Right lung (tissue), 10 donors: Measurements from ENCODE around the gene CLDN24. TPM values are rescaled to one million over a fixed set of nuclear protein-coding genes. Genes with fewer than 3 reads are reported as not detected.

Experiments
- DNase-seq, 2 donors: peaks; one replicate each; pipeline ENCODE4 v3.0.0-alpha.2; 2013
- long read RNA-seq, 8 donors: transcript quantifications; one replicate each; lab custom pipeline, GENCODE V29; 2026
- polyA plus RNA-seq, 5 donors: library from polyadenylated mRNA; unstranded; fragments of 120-200 nt; gene quantifications; one replicate each; pipeline versions ENCODE4 v1.2.1 to v1.2.3, GENCODE V29; 2013; ENCODE audit warnings: inconsistent platforms in 1 of 5, low replicate concordance in 1 of 5; ENCODE audit not compliant: insufficient read length in 5 of 5, insufficient read depth in 1 of 5

Gene CLDN24
- polyA plus RNA-seq: under 1 TPM in 1 of 5 donors, not detected in 4; 0.33 TPM
- long read RNA-seq, donor 1: 0 reads
- long read RNA-seq, donor 2: 0 reads
- long read RNA-seq, donor 3: 0 reads
- long read RNA-seq, donor 4: 0 reads
- long read RNA-seq, donor 5: 0 reads
- long read RNA-seq, donor 6: 0 reads
- long read RNA-seq, donor 7: 0 reads
- long read RNA-seq, donor 8: 0 reads

- no peak for DNase-seq
These were observed at the start of gene CLDN24 for GRCh38 chr4:183322326-183322725. CLDN24 (minus strand) TSS chr4:183322426; CDS start chr4:183322426, 0 bp downstream.

- no peak for DNase-seq
These were observed 48.6 kb upstream of the CLDN24 start for GRCh38 chr4:183370786-183371185.

DNA sequence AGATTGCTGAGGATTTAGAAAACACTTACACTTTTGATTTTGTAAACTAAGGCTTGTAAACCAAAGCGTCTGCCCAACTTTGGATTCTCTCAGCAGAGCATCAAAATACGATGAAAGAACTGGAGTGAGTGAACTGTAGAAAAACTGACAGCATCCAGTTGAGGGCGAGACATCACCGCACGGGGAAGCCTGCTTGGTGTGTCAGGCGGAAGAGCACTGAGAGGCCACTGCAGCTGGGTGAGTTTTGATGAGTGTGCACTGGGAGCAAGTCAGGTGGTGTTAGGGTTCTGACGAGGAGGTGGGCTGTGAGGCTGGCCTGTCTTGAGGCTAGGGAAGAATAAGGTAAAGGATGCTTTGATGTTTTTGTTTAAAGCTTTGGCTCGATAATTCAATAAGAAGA lies 46.8 kb upstream of the CLDN24 start:
- no peak for DNase-seq

- DNase-seq: no peak
These were observed 44.1 kb upstream of the CLDN24 start for GRCh38 chr4:183366206-183366835.

- no peak for DNase-seq
These were observed 41.8 kb upstream of the CLDN24 start for GRCh38 chr4:183364025-183364424.

DNA sequence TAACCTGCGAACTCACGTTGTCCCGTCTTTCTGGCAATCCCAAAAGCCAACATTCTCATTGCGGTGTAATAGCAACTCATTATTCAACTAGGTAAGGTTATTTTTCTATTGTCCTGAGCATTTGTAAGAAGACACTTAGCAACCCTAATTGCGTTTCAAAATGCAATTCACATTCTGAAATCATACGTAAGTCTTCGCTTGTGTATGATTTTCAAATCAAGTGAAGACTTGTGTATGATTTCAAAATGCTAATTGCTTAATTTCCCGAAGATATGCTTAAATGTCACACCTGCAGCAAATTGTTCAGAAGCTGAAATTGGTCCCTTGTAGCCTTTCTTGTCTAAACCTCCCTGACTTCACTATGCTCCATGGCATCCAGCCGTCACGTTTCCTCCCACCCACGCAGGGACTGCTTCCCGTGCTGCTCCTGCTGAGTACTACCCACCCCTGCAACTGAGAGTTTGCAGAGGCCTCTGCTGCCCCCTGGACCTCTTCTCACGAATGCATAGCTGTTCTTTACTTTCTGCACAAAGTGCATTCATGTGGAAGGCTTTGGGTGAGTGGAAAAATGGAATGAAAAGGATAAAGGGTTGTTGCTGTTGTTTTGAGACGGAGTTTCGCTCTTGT lies 40.8 kb upstream of the CLDN24 start:
- DNase-seq: no peak

GRCh38 chr4:183362036-183362435 lies 39.8 kb upstream of the CLDN24 start:
- DNase-seq: no peak

DNA sequence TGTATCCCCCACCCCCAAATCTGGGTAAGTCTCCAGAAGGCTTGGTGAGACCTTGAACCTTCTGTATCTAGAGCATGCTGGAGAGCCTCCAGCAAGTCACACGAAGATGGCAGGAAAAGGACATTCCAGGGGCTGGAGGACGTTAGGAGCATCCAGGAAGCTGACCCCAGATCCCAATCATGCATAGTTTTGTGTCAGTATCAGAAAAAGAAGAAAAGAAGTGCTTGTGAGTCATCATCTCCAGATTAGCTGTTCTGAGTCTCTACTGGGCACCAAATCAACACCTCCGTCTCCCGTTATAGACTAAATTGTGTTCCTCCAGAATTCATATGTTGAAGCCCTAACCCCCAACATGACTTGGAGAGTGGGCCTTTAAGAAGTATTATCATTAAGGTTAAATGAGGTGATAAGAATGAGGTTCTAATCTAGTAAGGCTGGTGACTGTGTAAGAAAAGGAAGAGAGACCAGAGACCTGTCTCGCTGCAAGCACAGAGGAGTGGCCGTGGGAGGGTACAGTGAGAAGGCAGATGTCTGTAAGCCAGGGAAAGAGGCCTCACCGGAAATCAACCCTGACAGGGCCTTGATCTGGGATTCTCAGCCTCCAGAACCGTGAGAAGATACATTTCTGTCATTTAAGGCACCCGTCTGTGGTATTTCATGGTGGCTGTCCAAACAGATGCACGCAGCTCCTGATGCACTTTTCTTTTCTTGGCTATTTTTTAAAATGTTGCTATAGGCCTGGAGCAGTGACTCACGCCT lies 38.1 kb upstream of the CLDN24 start:
- no peak for DNase-seq

DNA sequence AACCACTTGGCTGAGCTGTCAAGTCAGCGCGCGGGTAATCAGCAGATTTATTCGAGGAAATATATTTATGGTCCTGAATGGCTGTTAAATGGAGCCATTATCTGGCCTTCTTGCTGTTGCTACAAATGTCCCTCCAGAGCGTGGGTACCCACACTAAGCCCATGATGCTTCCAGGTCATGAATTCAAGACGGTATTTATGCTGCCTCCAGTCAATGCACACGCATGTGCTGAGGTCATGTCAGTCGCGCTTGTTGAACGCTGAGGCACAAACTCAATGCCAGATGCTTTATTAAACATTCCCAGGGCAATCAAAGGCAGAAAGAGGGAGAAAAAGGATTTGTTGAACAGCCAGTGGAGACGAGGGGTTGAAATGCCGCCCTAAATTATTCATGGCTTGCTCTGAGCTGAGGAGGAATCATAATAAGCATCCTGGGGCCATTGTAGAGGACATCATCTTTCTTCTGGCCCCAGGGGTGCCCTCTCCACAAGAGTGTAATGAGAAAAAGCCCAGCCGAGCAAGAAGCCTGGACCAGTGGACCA lies 36.1 kb upstream of the CLDN24 start:
- no peak for DNase-seq

GRCh38 chr4:183356931-183357675 lies 34.9 kb upstream of the CLDN24 start:
- DNase-seq: no peak

DNA sequence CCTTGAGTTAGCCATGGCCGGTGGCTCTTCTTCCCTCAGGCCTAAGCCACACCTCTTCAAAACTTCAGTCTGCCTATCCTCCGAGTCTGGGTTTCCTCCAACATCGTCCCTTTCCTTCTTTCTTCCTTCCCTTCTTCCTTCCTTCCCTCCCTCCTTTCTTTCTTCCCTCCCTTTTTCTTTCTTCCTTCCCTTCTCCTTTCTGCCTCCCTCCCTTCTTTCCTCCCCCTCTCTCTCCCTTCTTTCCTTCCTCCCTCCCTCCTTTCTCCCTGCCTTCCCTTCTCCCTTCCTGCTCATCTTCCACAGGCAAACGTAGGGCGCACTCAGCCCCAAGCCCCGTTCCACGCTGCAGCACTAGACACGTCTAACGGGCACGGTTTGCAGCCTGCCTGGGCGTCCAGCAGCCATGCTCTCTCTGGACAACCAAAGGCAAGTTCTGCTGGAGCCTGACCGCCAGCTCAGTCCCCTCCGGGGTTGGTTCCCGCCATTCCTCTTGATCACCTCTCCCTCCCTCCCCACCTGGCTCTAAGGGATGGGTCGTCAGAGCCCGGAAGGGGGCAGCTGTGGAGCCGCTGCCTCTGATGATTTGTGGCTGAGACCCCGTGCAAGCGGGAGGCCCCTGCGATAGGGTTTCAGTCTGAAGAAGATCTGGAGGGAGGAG lies 34.1 kb upstream of the CLDN24 start:
- no peak for DNase-seq

DNA sequence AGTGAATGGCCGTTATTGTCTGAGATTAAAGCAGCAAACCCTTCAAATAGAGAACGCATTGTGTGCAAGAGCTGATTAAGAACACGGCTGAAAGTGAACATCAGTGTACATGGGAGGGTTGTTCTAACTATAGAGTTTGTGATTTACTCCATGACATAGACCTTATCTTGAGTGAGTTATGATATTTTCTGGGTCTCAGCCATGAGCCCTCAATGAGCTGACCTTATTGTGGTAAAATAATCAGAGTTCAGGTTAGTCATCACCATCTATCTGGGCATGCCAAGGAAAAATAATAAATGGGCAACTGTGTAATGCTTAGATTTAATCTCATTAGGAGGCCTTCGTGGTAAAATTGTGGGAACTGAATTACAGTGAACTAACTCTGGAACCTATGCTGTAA lies 33.2 kb upstream of the CLDN24 start:
- DNase-seq: no peak

DNA sequence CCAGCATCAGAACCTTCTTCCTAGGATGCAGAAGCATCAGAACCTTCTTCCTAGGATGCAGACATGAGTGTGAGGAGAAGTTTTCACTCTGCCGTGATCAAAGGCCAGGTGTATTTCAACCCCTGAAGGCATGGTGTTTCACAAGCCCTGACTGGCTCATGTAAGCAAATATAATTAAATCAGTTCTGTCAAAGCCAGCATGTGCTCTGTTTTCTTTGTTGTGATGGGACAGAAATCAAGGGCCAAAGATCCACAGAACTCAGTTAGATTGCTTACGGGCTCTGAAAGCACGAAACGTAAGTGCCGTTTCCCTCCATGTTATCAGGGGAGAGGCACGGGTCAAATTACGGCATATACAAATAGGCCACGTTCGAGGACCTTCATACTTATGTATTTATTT lies 32.0 kb upstream of the CLDN24 start:
- no peak for DNase-seq

DNA sequence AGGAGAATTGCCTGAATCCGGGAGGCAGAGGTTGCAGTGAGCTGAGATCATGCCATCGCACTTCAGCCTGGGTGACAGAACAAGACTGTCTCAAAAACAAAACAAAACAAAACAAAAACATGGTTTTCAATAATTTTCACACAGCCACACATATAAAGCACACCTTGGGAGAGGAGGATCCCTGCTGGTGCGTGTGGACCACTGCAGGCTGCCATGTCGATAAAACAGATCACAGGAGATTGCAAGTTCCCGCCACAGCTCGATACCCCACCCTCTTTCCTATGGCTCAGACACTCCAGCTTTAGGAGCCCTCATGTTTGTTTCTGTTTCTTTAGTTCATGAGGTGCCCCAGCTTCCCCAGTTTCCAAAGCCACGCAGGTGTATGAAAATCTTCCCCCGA lies 31.3 kb upstream of the CLDN24 start:
- no peak for DNase-seq

- no peak for DNase-seq
These were observed 30.3 kb upstream of the CLDN24 start for GRCh38 chr4:183352546-183352945.

GRCh38 chr4:183350317-183351071 lies 28.3 kb upstream of the CLDN24 start:
- DNase-seq: no peak

DNA sequence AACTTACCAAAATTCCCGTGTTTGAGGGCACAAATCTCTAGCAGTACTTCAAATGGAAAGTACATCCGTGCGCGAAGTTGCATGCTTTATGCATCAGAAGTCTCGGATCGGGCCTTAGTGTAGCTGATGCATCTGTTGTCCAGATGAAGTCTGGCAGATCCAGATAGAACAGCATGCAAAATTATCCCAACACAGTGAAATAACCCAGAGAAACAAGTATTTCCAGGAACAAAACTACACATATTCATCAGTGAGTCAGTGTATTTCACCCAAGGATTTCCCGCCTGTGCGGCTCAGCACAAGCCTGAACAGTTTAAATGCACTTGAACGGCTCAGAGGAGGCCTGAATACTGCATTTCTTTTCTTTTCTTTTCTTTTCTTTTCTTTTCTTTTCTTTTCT lies 27.4 kb upstream of the CLDN24 start:
- DNase-seq: no peak

DNA sequence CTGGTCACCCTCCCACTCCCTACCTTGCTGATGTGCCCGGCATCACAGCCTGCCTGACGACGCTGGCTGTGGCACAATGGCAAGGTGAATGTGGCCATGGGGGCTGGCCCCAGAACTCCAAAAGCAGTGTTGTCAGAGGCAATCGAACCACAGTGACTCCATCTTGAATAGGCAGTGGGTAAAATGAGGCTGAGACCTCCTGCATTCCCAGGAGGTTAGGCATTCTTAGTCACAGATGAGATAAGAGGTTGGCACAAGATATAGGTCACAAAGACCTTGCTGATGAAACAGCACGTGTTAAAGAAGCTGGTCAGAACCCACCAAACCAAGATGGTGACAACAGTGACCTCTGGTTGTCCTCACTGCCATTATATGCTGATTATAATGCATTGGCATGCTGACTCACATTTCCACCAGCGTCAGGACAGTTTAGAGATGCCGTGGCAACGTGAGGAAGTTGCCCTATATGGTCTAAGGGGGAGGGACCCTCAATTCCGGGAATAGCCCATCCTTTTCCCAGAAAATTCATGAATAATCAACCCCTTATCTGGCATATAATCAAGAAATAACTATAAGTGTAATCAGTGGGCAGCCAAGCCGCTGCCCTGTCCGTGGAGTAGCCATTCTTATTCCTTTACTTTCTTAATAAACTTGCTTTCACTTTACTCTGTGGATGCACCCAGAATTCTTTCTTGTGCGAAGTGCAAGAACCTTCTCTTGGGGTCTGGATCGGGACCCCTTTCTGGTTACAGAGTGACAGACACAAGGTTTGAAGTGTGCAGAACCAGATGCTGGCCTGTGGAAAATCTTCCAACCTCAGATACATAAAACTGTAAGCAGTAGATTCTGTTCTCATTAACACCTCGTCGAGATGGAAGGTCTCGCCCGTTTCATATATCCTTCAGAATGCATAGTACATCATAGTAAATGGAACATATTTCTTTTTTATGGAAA lies 26.8 kb upstream of the CLDN24 start:
- DNase-seq: no peak

GRCh38 chr4:183348136-183348535 lies 25.9 kb upstream of the CLDN24 start:
- DNase-seq: no peak
